MV-4-11 (cell line): Measurements from ENCODE around the gene PLBD1.

ENCODE experiments used
- DNase-seq: peaks from one replicate; lab custom pipeline; 2025; lab: John Stamatoyannopoulos, UW

Gene PLBD1

GRCh38 chr12:14567351-14568162, at the start of gene PLBD1:
Gene PLBD1 (minus strand): TSS chr12:14567883. CDS start chr12:14567696, 187 bp downstream.
- no peak for DNase-seq

- DNase-seq = peak; percentile 100
These were observed 47.0 kb upstream of the PLBD1 start for GRCh38 chr12:14614704-14615121.

GRCh38 chr12:14613718-14614117, 46.0 kb upstream of the PLBD1 start:
- DNase-seq = peak; percentile 99

- no peak for DNase-seq
These were observed 45.3 kb upstream of the PLBD1 start for GRCh38 chr12:14612898-14613445.

- DNase-seq = no peak
These were observed 44.6 kb upstream of the PLBD1 start for GRCh38 chr12:14612250-14612649.

GRCh38 chr12:14611640-14612203, 44.0 kb upstream of the PLBD1 start:
- DNase-seq = peak; percentile 82

GRCh38 chr12:14607568-14607967, 39.9 kb upstream of the PLBD1 start:
- peak; percentile 98 for DNase-seq

- DNase-seq = peak; percentile 63
These were observed 37.8 kb upstream of the PLBD1 start for GRCh38 chr12:14605401-14605989.

GRCh38 chr12:14601692-14602478, 34.2 kb upstream of the PLBD1 start:
- DNase-seq = no peak

- DNase-seq = no peak
These were observed 29.8 kb upstream of the PLBD1 start for GRCh38 chr12:14597480-14597879.

GRCh38 chr12:14591719-14592118, 24.0 kb upstream of the PLBD1 start:
- DNase-seq = no peak

GRCh38 chr12:14589169-14590004, 21.7 kb upstream of the PLBD1 start:
- no peak for DNase-seq

GRCh38 chr12:14588571-14588970, 20.9 kb upstream of the PLBD1 start:
- DNase-seq = no peak

- no peak for DNase-seq
These were observed 11.0 kb upstream of the PLBD1 start for GRCh38 chr12:14578646-14579045.

- DNase-seq = peak; percentile 97
These were observed 9.7 kb upstream of the PLBD1 start for GRCh38 chr12:14577344-14577743.

- DNase-seq = no peak
These were observed 9.2 kb upstream of the PLBD1 start for GRCh38 chr12:14576896-14577295.

- no peak for DNase-seq
These were observed 7.9 kb upstream of the PLBD1 start for GRCh38 chr12:14575585-14575984.

- no peak for DNase-seq
These were observed 5.4 kb upstream of the PLBD1 start for GRCh38 chr12:14573118-14573517.

- peak; percentile 13 for DNase-seq
These were observed 4.7 kb upstream of the PLBD1 start for GRCh38 chr12:14572401-14572800.

GRCh38 chr12:14571779-14572178, 4.1 kb upstream of the PLBD1 start:
- no peak for DNase-seq

GRCh38 chr12:14570231-14570630, 2.5 kb upstream of the PLBD1 start:
- DNase-seq = no peak
